GM18511 (cell line): Measurements from ENCODE around the gene ASPG.

Experiments
- ATAC-seq: cut with Tn5 transposase; IDR thresholded peaks from one replicate; pipeline ENCODE4 v1.9.1; 2021; ENCODE audit warnings: mild to moderate bottlenecking, moderate library complexity; ENCODE audit not compliant: unreplicated experiment

Gene ASPG

GRCh38 chr14:104158827-104159798 is 73.6 kb downstream of the ASPG start:
- no peak for ATAC-seq

GRCh38 chr14:104159990-104160389 is 74.5 kb downstream of the ASPG start:
- no peak for ATAC-seq

GRCh38 chr14:104161602-104162367 is 76.3 kb downstream of the ASPG start:
- ATAC-seq, result no peak

- ATAC-seq, result no peak
Observed at GRCh38 chr14:104162495-104162894, 77.0 kb downstream of the ASPG start.

GRCh38 chr14:104163541-104163940 is 78.0 kb downstream of the ASPG start:
- ATAC-seq, result no peak

- no peak for ATAC-seq
Observed at GRCh38 chr14:104164041-104164440, 78.5 kb downstream of the ASPG start.

- ATAC-seq, result no peak
Observed at GRCh38 chr14:104164512-104164911, 79.0 kb downstream of the ASPG start.
